A172 (cell line): ENCODE measurements around the gene FAT2. TPM values are rescaled to one million over a fixed set of nuclear protein-coding genes. Genes with fewer than 3 reads are reported as not detected.
A peak's percentile ranks its signal among the peaks of the same experiment; 100 is the strongest.

Experiments
- DNase-seq: peaks from one replicate; pipeline ENCODE4 v3.0.0-alpha.2; 2015; ENCODE audit warnings: low spot score
- total RNA-seq: library from RNA; depleted of rRNA; stranded (reverse); fragments of >200 nt; shearing (Covaris generic); gene quantifications from 2 replicates; pipeline ENCODE4 v1.2.3, GENCODE V29; 2014; rRNA removed

The FAT2 gene
- 0.22 and 0.36 TPM in 2 replicates for total RNA-seq

- DNase-seq: no peak
Measured at GRCh38 chr5:151591144-151591819, at the start of gene FAT2. FAT2 (minus strand) TSS chr5:151591331; CDS start chr5:151568931, 22,400 bp downstream.

- DNase-seq: no peak
Measured at GRCh38 chr5:151638619-151639018, 47.5 kb upstream of the FAT2 start.

- DNase-seq: no peak
Measured at GRCh38 chr5:151637676-151638075, 46.5 kb upstream of the FAT2 start.

GRCh38 chr5:151633892-151634291 lies 42.8 kb upstream of the FAT2 start:
- no peak for DNase-seq

GRCh38 chr5:151632941-151633340 lies 41.8 kb upstream of the FAT2 start:
- DNase-seq: no peak

GRCh38 chr5:151632524-151632923 lies 41.4 kb upstream of the FAT2 start:
- DNase-seq: no peak

GRCh38 chr5:151631941-151632340 lies 40.8 kb upstream of the FAT2 start:
- DNase-seq: no peak

- no peak for DNase-seq
Measured at GRCh38 chr5:151630088-151630487, 39.0 kb upstream of the FAT2 start.

GRCh38 chr5:151628112-151628823 lies 37.1 kb upstream of the FAT2 start:
- peak; percentile 21 for DNase-seq

- DNase-seq: no peak
Measured at GRCh38 chr5:151627650-151628049, 36.5 kb upstream of the FAT2 start.

GRCh38 chr5:151625285-151625684 lies 34.2 kb upstream of the FAT2 start:
- DNase-seq: no peak

GRCh38 chr5:151624476-151624875 lies 33.3 kb upstream of the FAT2 start:
- no peak for DNase-seq

- DNase-seq: no peak
Measured at GRCh38 chr5:151622367-151623088, 31.4 kb upstream of the FAT2 start.

- DNase-seq: no peak
Measured at GRCh38 chr5:151620461-151620840, 29.3 kb upstream of the FAT2 start.

- no peak for DNase-seq
Measured at GRCh38 chr5:151619812-151620460, 28.8 kb upstream of the FAT2 start.

- DNase-seq: no peak
Measured at GRCh38 chr5:151618907-151619306, 27.8 kb upstream of the FAT2 start.

- peak; percentile 22 for DNase-seq
Measured at GRCh38 chr5:151617841-151618710, 26.9 kb upstream of the FAT2 start.

- no peak for DNase-seq
Measured at GRCh38 chr5:151617383-151617840, 26.3 kb upstream of the FAT2 start.

GRCh38 chr5:151615431-151615830 lies 24.3 kb upstream of the FAT2 start:
- no peak for DNase-seq

- DNase-seq: no peak
Measured at GRCh38 chr5:151614565-151614964, 23.4 kb upstream of the FAT2 start.
